Esophagus squamous epithelium (tissue), 4 donors: Measurements from ENCODE around the gene EPC2.

ENCODE experiments used
- CTCF ChIP-seq, 6 experiments: fragments of 450-650 bp in 4 of 6; fragments of 200-600 bp in 2 of 6; sonication (generic) in 2 of 6; IDR thresholded peaks; one replicate each; pipeline ENCODE4 v1.5.1; 2016 to 2019; ENCODE audit warnings: antibody characterized with exemption in 6 of 6, mild to moderate bottlenecking in 4 of 6, moderate library complexity in 4 of 6
- POLR2A ChIP-seq, 4 donors: fragments of 450-650 bp; IDR thresholded peaks; one replicate each; pipeline ENCODE4 v1.6.1; 2017; ENCODE audit warnings: antibody characterized with exemption in 4 of 4, mild to moderate bottlenecking in 4 of 4, moderate library complexity in 3 of 4

GRCh38 chr2:148781544-148781943 lies 137.0 kb downstream of the EPC2 start:
- no peak for TF ChIP-seq CTCF (IDR thresholded peaks at IDR 0.05)
- TF ChIP-seq POLR2A (IDR thresholded peaks at IDR 0.05): no peak
